AG04450 (cell line): ENCODE results near the gene SLC9A1. TPM values are rescaled to one million over a fixed set of nuclear protein-coding genes. Genes with fewer than 3 reads are reported as not detected.

Source experiments
- CTCF ChIA-PET: fragments of 300-600, 350-600 bp; formaldehyde crosslinking; extraction: SDS; loops from one replicate; lab custom pipeline; 2022; ENCODE audit warnings: antibody characterized with exemption, inconsistent platforms; lab: Charles Lee
- POLR2A ChIA-PET: fragments of 350-600 bp; formaldehyde crosslinking; extraction: SDS; loops from one replicate; lab custom pipeline; 2021; ENCODE audit warnings: antibody characterized with exemption, inconsistent platforms; lab: Yijun Ruan, JAX
- DNase-seq: peaks from one replicate; pipeline ENCODE4 v3.0.0-alpha.2; 2011; ENCODE audit warnings: low read depth, low spot score
- H3K27ac ChIP-seq: one replicate; pipeline ENCODE4 v1.5.1; 2012; ENCODE audit warnings: low read depth, low read length, control low read depth
- H3K27me3 ChIP-seq: one replicate; pipeline ENCODE4 v1.6.0; 2012; ENCODE audit warnings: low read length; ENCODE audit not compliant: control insufficient read depth, insufficient read depth
- H3K4me3 ChIP-seq: 2 replicates; pipeline ENCODE4 v1.5.1; 2011; ENCODE audit warnings: mild to moderate bottlenecking, low read depth, low read length, control low read depth
- H3K9me3 ChIP-seq: 2 replicates; pipeline ENCODE4 v1.5.1; 2012; ENCODE audit warnings: low read length; ENCODE audit not compliant: control insufficient read depth, insufficient read depth
- CTCF ChIP-seq: IDR thresholded peaks from 2 replicates; pipeline ENCODE4 v1.5.1; 2011; ENCODE audit warnings: low read depth, low read length, control low read depth, inconsistent platforms
- polyA plus RNA-seq: library from polyadenylated mRNA; depleted of rRNA; stranded (reverse); fragments of >200 nt; gene quantifications from 2 replicates; pipeline ENCODE4 v1.2.3, GENCODE V29; 2011

The SLC9A1 gene
- polyA plus RNA-seq, 1 experiment: 10.8 TPM

- Histone ChIP-seq H3K27me3 (no peaks in the 10 kb centered on the region), H3K27ac (no peak overlapping the region), H3K9me3 (no peaks in the 10 kb centered on the region), H3K4me3 (no peak overlapping the region)
- POLR2A ChIA-PET: interaction anchor here (2.5 kb wide), 1 partner anchor 17 kb away, joined by 9 read pairs; the partner anchor contains the start of gene SLC9A1
- CTCF ChIA-PET: interaction anchor here (0.6 kb wide), 1 partner anchor 170 kb away, joined by 3 read pairs; no protein-coding TSS in a partner anchor
- DNase-seq: no peak
- TF ChIP-seq CTCF: no peak
Observed at GRCh38 chr1:27137544-27138075, 17.3 kb downstream of the SLC9A1 start.

DNA sequence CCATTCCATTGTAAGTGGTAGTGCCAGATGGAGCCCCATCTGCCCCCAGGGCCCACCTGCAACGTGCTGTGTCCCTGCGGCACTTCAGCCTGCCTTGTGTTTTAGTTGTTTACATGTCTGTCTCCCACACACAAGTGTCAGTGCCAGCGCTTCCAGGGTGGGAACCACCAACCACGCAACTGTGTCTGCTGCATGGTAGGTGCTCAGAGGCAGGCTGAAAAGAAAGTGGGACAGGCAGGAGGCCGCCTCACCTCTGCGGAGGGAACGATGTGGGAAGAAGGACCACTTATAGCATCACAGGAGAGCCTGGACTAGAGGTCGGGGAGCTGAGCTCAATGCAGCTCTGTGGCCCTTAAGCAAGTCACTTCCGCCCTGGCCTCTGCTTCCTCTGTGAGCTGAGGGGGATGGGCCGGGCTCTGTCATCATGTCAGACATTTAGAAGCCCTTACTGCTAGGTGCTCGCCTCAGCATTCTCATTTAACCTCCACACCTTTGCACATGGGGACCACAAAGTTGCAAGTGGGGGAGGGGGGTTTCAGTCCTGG lies 17.9 kb downstream of the SLC9A1 start:
- CTCF ChIA-PET: interaction anchor here (0.6 kb wide), 2 partner anchors 171 to 196 kb away, joined by 3 read pairs; no protein-coding TSS in a partner anchor
- Histone ChIP-seq H3K27me3 (no peaks in the 10 kb centered on the region), H3K27ac (no peak overlapping the region), H3K9me3 (no peaks in the 10 kb centered on the region), H3K4me3 (no peak overlapping the region)
- no peak for DNase-seq
- POLR2A ChIA-PET: no interaction called here
- TF ChIP-seq CTCF: no peak

- Histone ChIP-seq H3K27ac (no peak overlapping the region), H3K9me3 (no peaks in the 10 kb centered on the region), H3K4me3 (no peak overlapping the region), H3K27me3 (no peaks in the 10 kb centered on the region)
- DNase-seq: no peak
- ChIA-PET POLR2A (no interaction called here), CTCF (no interaction called here)
- no peak for TF ChIP-seq CTCF
Observed at GRCh38 chr1:27136236-27136551, 18.7 kb downstream of the SLC9A1 start.

GRCh38 chr1:27135541-27136235 lies 19.2 kb downstream of the SLC9A1 start:
- ChIA-PET CTCF (interaction anchor here (1.0 kb wide), 1 partner anchor 19 kb away, joined by 3 read pairs; the partner anchor contains the start of gene SLC9A1), POLR2A (no interaction called here)
- DNase-seq: no peak
- Histone ChIP-seq H3K27ac (no peak overlapping the region), H3K4me3 (no peak overlapping the region), H3K9me3 (no peaks in the 10 kb centered on the region), H3K27me3 (no peaks in the 10 kb centered on the region)
- peak; percentile 14; the same call in 1 of the 2 replicates for TF ChIP-seq CTCF

DNA sequence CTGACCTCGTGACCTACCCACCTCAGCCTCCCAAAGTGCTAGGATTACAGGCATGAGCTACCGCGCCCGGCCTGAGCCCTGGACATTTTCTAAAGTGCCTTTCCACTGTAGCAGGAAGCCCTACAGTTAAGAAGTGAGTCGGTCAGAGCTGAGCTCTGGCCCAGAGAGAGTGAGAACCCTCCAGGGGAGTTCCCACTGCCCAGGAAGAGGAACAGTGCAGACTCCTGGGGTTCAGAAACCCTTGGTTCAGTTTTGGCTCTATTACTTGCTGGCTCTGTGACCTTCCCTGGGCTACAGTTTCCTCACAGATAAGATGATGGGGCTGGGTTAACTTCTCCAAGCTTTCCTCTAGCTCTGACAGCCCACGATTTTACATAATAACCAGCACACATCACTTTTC lies 20.9 kb downstream of the SLC9A1 start:
- H3K9me3 ChIP-seq: no peaks in the 10 kb centered on the region
- CTCF ChIA-PET: interaction anchor here (0.6 to 1.0 kb wide), 3 partner anchors 16 to 348 kb away, joined by 3 to 4 read pairs (median 3); no protein-coding TSS in a partner anchor
- no peak overlapping the region for H3K4me3 ChIP-seq
- POLR2A ChIA-PET: interaction anchor here (0.7 kb wide), 1 partner anchor 11 kb away, joined by 7 read pairs; no protein-coding TSS in a partner anchor
- no peaks in the 10 kb centered on the region for H3K27me3 ChIP-seq
- DNase-seq: no peak
- TF ChIP-seq CTCF: no peak
- H3K27ac ChIP-seq: no peak overlapping the region
